Breast epithelium (tissue), 4 donors: Measurements from ENCODE around the gene PLCB3. TPM values are rescaled to one million over a fixed set of nuclear protein-coding genes. Genes with fewer than 3 reads are reported as not detected.
A peak's percentile ranks its signal among the peaks of the same experiment; 100 is the strongest.

ENCODE experiments used
- DNase-seq, 2 donors: peaks; one replicate each; pipeline ENCODE4 v3.0.0-alpha.2; 2019; ENCODE audit warnings: low spot score in 2 of 2
- H3K27ac ChIP-seq, 2 donors: fragments of 200-600 bp; sonication (generic) in 1 of 2; one replicate each; pipeline ENCODE4 v1.5.1; 2016 to 2019; ENCODE audit warnings: mild to moderate bottlenecking in 1 of 2
- H3K27me3 ChIP-seq, 2 donors: fragments of 200-600 bp; sonication (generic) in 1 of 2; one replicate each; pipeline versions ENCODE4 v1.5.1 to v1.6.0; 2017 to 2019; ENCODE audit warnings: control low read depth in 1 of 2, mild to moderate bottlenecking in 1 of 2
- H3K36me3 ChIP-seq: fragments of 200-600 bp; one replicate; pipeline ENCODE4 v1.5.1; 2019
- H3K4me1 ChIP-seq, 2 donors: fragments of 200-600 bp; sonication (generic); one replicate each; pipeline ENCODE4 v1.5.1; 2016 to 2019; ENCODE audit warnings: control low read depth in 1 of 2
- H3K4me3 ChIP-seq, 3 donors: fragments of 200-600 bp; sonication (generic); 1 replicate in 2 of 3; 2 replicates in 1 of 3; pipeline ENCODE4 v1.5.1; 2016 to 2019; ENCODE audit warnings: mild to moderate bottlenecking in 3 of 3, moderate library complexity in 2 of 3
- H3K9me3 ChIP-seq, 2 donors: fragments of 200-600 bp; sonication (generic) in 1 of 2; one replicate each; pipeline ENCODE4 v1.5.1; 2016 to 2019; ENCODE audit warnings: control low read depth in 1 of 2
- CTCF ChIP-seq, 3 donors: fragments of 450-650 bp; IDR thresholded peaks; one replicate each; pipeline ENCODE4 v1.5.1; 2016 to 2017; ENCODE audit warnings: antibody characterized with exemption in 3 of 3, mild to moderate bottlenecking in 3 of 3, moderate library complexity in 3 of 3
- POLR2A ChIP-seq: fragments of 450-650 bp; IDR thresholded peaks from one replicate; pipeline ENCODE4 v1.6.1; 2016; ENCODE audit warnings: antibody characterized with exemption, mild to moderate bottlenecking, moderate library complexity
- POLR2AphosphoS5 ChIP-seq, 3 donors: sonication (generic); formaldehyde crosslinking; IDR thresholded peaks; one replicate each; pipeline ENCODE4 v1.6.1; 2017; ENCODE audit warnings: antibody characterized with exemption in 3 of 3
- intact Hi-C: fragments of 100-400 bp; cut with DNase I; formaldehyde crosslinking; loops from one replicate; pipeline ENCODE4 v1.15.1; 2023; ENCODE audit warnings: low total_unique reads
- total RNA-seq, 3 donors: library from RNA; depleted of rRNA; stranded (reverse); fragments of >200 nt; gene quantifications; one replicate each; pipeline ENCODE4 v1.1.0, GENCODE V29; 2016

PLCB3 gene
- total RNA-seq, 3 donors from 2014 or later = 15.5 to 20.5 (median 19.0) TPM

DNA sequence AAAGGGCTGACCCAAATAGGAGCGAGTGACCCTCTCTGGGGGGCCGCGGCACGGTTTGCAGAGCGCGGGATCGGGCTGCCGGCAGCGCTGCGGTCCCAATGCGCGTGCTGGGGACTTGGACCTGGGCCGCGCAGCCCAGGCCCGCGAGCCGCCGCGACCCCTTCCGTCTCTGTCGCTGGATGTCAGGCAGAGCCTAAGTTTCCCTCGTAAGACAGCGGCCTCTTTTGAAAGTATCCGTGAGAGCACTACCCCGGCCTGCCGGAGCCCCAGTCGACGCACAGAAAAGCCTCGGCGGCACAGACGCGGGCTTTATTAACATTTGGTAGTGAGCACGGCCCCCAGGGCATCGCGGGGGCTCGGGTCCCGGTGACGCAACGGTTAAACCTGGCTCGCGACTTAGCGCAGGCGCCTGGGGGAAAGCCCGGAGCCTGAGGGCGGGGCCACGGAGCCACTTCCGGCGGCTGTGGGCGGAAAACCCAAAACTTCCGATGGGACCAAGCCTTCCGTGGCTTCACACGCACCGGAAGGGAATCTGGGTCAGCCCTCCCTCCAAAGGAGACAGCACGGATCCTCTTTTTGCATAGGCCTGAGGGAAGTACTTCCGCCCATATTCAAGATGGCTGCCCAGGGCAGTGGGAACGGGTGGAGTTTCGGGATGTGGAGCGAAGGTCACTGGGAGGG, 18.4 kb downstream of the PLCB3 start:
- Histone ChIP-seq H3K4me3 (peak overlapping the region; percentile 77 to 97 (median 79)), H3K27me3 (no peaks in the 10 kb centered on the region), H3K9me3 (no peaks in the 10 kb centered on the region), H3K36me3 (no peaks in the 10 kb centered on the region), H3K4me1 (peaks cover 6 to 25% of the 10 kb centered on the region in 2 donors), H3K27ac (peak overlapping the region; percentile 95 to 100)
- TF ChIP-seq POLR2AphosphoS5 (IDR thresholded peaks at IDR 0.05) (peak; percentile 86 to 93 (median 92)), POLR2A (no peak), CTCF (IDR thresholded peaks at IDR 0.05) (peak in 1 of 3 donors; percentile 18)
- DNase-seq = peak; percentile 95 to 99
- intact Hi-C loops = loop anchor here (5.0 to 10.0 kb wide), 2 partner anchors 682 to 1995 kb away; partner anchors contain the start of gene SCGB2A2

DNA sequence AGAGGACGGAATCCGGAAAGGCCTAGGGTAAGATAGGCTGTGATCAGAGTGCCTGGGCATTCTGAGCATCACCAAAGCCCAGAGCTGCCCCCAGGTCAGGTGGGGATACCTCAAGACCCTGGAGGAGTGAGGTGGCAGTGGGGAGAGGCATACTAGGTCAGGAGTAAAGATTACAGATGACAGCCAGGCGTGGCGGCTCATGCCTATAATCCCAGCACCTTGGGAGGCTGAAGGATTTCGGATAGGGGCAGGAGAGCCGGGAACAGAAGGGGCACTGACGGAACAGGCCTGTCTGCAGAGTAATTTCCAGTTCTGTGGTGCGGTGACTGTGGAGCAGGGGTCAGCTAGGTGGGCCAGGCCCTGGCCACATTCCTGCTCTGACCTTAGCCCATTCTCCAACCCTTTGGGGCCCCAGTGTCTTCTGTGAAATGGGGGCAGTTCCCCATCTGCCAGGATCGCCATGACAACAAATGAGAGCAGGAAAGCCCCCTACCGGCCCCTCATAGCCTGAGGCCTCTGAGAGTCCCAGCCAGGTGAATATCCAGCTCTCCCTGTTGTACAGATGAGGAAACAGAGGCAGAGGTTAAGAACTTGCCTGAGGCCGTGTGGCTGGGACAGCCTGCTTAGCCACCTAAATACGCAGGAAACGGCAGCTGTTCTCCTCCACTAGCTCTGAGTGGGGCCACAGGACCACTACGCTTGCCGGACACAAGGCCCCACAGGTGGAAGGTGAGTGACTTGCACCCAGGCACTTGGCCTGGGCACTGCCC, 23.9 kb downstream of the PLCB3 start:
- Histone ChIP-seq H3K9me3 (no peaks in the 10 kb centered on the region), H3K27ac (no peak overlapping the region), H3K27me3 (no peaks in the 10 kb centered on the region), H3K4me1 (peaks cover 0 to 8% of the 10 kb centered on the region in 2 donors), H3K4me3 (no peak overlapping the region), H3K36me3 (no peaks in the 10 kb centered on the region)
- intact Hi-C loops = loop anchor here (10.0 kb wide), 1 partner anchor 2000 kb away; the partner anchor contains the start of gene SCGB2A2
- no peak for DNase-seq
- TF ChIP-seq POLR2A (no peak), CTCF (IDR thresholded peaks at IDR 0.05) (no peak), POLR2AphosphoS5 (IDR thresholded peaks at IDR 0.05) (no peak)

DNA sequence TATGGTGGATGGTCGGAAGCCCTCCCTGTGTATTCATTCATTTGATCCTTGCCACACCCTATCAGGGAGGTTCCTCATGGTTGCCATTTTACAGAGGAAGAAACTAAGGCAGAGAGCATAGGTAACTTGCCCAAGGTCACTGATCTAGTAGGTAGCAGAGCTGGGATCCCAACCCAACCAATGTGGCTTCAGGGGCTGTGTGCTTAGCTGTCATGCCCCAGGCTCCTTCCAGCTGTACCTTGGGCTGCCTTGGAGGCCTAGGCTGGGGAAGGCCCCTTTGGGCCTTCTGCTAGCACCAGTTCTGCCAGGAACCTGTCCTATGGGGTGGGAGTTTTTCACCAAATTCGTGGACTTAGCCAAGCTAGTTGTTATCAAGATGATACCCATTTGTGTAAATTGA, 24.5 kb downstream of the PLCB3 start:
- no peak for TF ChIP-seq CTCF (IDR thresholded peaks at IDR 0.05)
- TF ChIP-seq POLR2AphosphoS5 (IDR thresholded peaks at IDR 0.05) = no peak
- TF ChIP-seq POLR2A = no peak
- no peak overlapping the region for H3K27ac ChIP-seq
- H3K36me3 ChIP-seq = no peaks in the 10 kb centered on the region
- H3K9me3 ChIP-seq = no peaks in the 10 kb centered on the region
- H3K27me3 ChIP-seq = no peaks in the 10 kb centered on the region
- H3K4me1 ChIP-seq = peaks cover 0 to 8% of the 10 kb centered on the region in 2 donors
- intact Hi-C loops = loop anchor here (10.0 kb wide), 1 partner anchor 2001 kb away; the partner anchor contains the start of gene SCGB2A2
- no peak overlapping the region for H3K4me3 ChIP-seq
- DNase-seq = no peak

- Histone ChIP-seq H3K4me3 (no peak overlapping the region), H3K36me3 (no peaks in the 10 kb centered on the region), H3K27ac (peak overlapping the region in 1 of 2 donors; percentile 3), H3K9me3 (no peaks in the 10 kb centered on the region), H3K4me1 (peaks cover 0 to 5% of the 10 kb centered on the region in 2 donors), H3K27me3 (no peaks in the 10 kb centered on the region)
- no peak for TF ChIP-seq CTCF (IDR thresholded peaks at IDR 0.05)
- no peak for TF ChIP-seq POLR2A
- TF ChIP-seq POLR2AphosphoS5 (IDR thresholded peaks at IDR 0.05) = no peak
- intact Hi-C loops = loop anchor here (10.0 kb wide), 1 partner anchor 2002 kb away; the partner anchor contains the start of gene SCGB2A2
- no peak for DNase-seq
Measured at GRCh38 chr11:64276653-64277431, 25.5 kb downstream of the PLCB3 start.
